Loucy (cell line): ENCODE measurements around the gene LETM1.

Experiments used
- CTCF ChIP-seq: fragments of 200-600 bp; sonication (generic); conservative IDR thresholded peaks from 2 replicates; pipeline ENCODE4 v1.5.1; 2014; ENCODE audit warnings: mild to moderate bottlenecking, antibody characterized with exemption, low read length
- EZH2phosphoT487 ChIP-seq: fragments of 200-600 bp; IDR thresholded peaks from 2 replicates; pipeline ENCODE4 v1.6.1; 2018; ENCODE audit warnings: antibody characterized with exemption, mild to moderate bottlenecking, moderate library complexity, borderline replicate concordance

- no peak for TF ChIP-seq CTCF
- TF ChIP-seq EZH2phosphoT487, result no peak
These were observed 32.4 kb downstream of the LETM1 start for GRCh38 chr4:1823545-1823932.
